Measurements from ENCODE around the gene PER2.

PER2 gene

GRCh38 chr2:238216651-238217184 is 71.7 kb downstream of the PER2 start:
- DNase-seq: no peak
- TF ChIP-seq CTCF (IDR thresholded peaks at IDR 0.05; ENCODE audit: low read depth, low read length): no peak
- Histone ChIP-seq H3K4me1 (no peaks in the 10 kb centered on the region), H3K27me3 (no peaks in the 10 kb centered on the region), H3K36me3 (no peaks in the 10 kb centered on the region), H3K4me3 (ENCODE audit: low read depth, low read length) (no peak overlapping the region), H3K9me3 (no peaks in the 10 kb centered on the region)

- no peak for TF ChIP-seq CTCF (IDR thresholded peaks at IDR 0.05; ENCODE audit: low read depth, low read length)
- DNase-seq: no peak
- no peaks in the 10 kb centered on the region for H3K27me3 ChIP-seq
- peaks cover 4% of the 10 kb centered on the region; the same call in 1 of the 2 replicates for H3K4me1 ChIP-seq
- no peaks in the 10 kb centered on the region for H3K36me3 ChIP-seq
- H3K9me3 ChIP-seq: 0 out of 2 replicates have a peak, but pooled peaks cover 2% of the 10 kb centered on the region
- no peak overlapping the region for H3K4me3 ChIP-seq (ENCODE audit: low read depth, low read length)
Measured at GRCh38 chr2:238207006-238207405, 81.4 kb downstream of the PER2 start.

GRCh38 chr2:238203973-238204683 is 84.3 kb downstream of the PER2 start:
- no peak for DNase-seq
- 0 out of 2 replicates have a peak, but pooled peaks cover 2% of the 10 kb centered on the region for H3K9me3 ChIP-seq
- peaks cover 9% of the 10 kb centered on the region for H3K4me1 ChIP-seq
- H3K36me3 ChIP-seq: no peaks in the 10 kb centered on the region; the same call in 1 of the 2 replicates
- no peaks in the 10 kb centered on the region for H3K27me3 ChIP-seq
- peak overlapping the region; percentile 57 for H3K4me3 ChIP-seq (ENCODE audit: low read depth, low read length)
- TF ChIP-seq CTCF (IDR thresholded peaks at IDR 0.05; ENCODE audit: low read depth, low read length): no peak

GRCh38 chr2:238203094-238203972 is 85.1 kb downstream of the PER2 start, which contains the start of gene ILKAP:
Gene ILKAP, minus strand, starts transcription at chr2:238203695. Its CDS starts 142 bp downstream, at chr2:238203553.
- 0 out of 2 replicates have a peak, but pooled peaks cover 2% of the 10 kb centered on the region for H3K9me3 ChIP-seq
- peak within 1 kb of the TSS; percentile 82 for H3K4me3 ChIP-seq (ENCODE audit: low read depth, low read length)
- H3K4me1 ChIP-seq: peaks cover 9% of the 10 kb centered on the region
- DNase-seq: peak; percentile 94
- H3K36me3 ChIP-seq: no peaks in the 10 kb centered on the region; the same call in 1 of the 2 replicates
- no peak for TF ChIP-seq CTCF (IDR thresholded peaks at IDR 0.05; ENCODE audit: low read depth, low read length)
- no peaks in the 10 kb centered on the region for H3K27me3 ChIP-seq

- Histone ChIP-seq H3K9me3 (0 out of 2 replicates have a peak, but pooled peaks cover 2% of the 10 kb centered on the region), H3K36me3 (no peaks in the 10 kb centered on the region; the same call in 1 of the 2 replicates), H3K4me3 (ENCODE audit: low read depth, low read length) (peak overlapping the region; percentile 82), H3K27me3 (no peaks in the 10 kb centered on the region), H3K4me1 (peaks cover 9% of the 10 kb centered on the region)
- TF ChIP-seq CTCF (IDR thresholded peaks at IDR 0.05; ENCODE audit: low read depth, low read length): no peak
- no peak for DNase-seq
Measured at GRCh38 chr2:238202326-238203093, 85.9 kb downstream of the PER2 start.

Data from BE2C (cell line).